Measurements from ENCODE around the gene AUTS2.
"Not testable (repeated sequence)": the region's sequence is repeated elsewhere in the genome, so short reads cannot be mapped to it uniquely, and the experiment has no call there.

The AUTS2 gene

GRCh38 chr7:70356085-70356786 is 758.0 kb downstream of the AUTS2 start:
- H3K9ac ChIP-seq (ENCODE audit: low read length in 5 of 5), result no peak overlapping the region
- no peaks in the 10 kb centered on the region for H3K9me3 ChIP-seq (ENCODE audit: control insufficient read depth in 5 of 5, low read length in 5 of 5)
- no peak overlapping the region for H3K27ac ChIP-seq (ENCODE audit: low read depth, low read length)
- no peak overlapping the region for H3K4me3 ChIP-seq (ENCODE audit: low read depth in 1 of 5, low read length in 5 of 5)
- peaks cover 0 to 21% (median 16%) of the 10 kb centered on the region in 5 donors for H3K4me1 ChIP-seq (ENCODE audit: control insufficient read depth in 5 of 5, insufficient read depth in 5 of 5, low read length in 5 of 5)
- H3K36me3 ChIP-seq (ENCODE audit: control insufficient read depth in 5 of 5, insufficient read depth in 5 of 5, low read length in 5 of 5), result no peaks in the 10 kb centered on the region
- no peaks in the 10 kb centered on the region for H3K27me3 ChIP-seq (ENCODE audit: control insufficient read depth in 5 of 5, insufficient read depth in 4 of 5, low read length in 5 of 5)

GRCh38 chr7:70356787-70357328 is 758.6 kb downstream of the AUTS2 start:
- Histone ChIP-seq H3K27me3 (ENCODE audit: control insufficient read depth in 5 of 5, insufficient read depth in 4 of 5, low read length in 5 of 5) (no peaks in the 10 kb centered on the region), H3K27ac (ENCODE audit: low read depth, low read length) (no peak overlapping the region), H3K36me3 (ENCODE audit: control insufficient read depth in 5 of 5, insufficient read depth in 5 of 5, low read length in 5 of 5) (no peaks in the 10 kb centered on the region), H3K4me3 (ENCODE audit: low read depth in 1 of 5, low read length in 5 of 5) (no peak overlapping the region), H3K9me3 (ENCODE audit: control insufficient read depth in 5 of 5, low read length in 5 of 5) (no peaks in the 10 kb centered on the region), H3K9ac (ENCODE audit: low read length in 5 of 5) (no peak overlapping the region), H3K4me1 (ENCODE audit: control insufficient read depth in 5 of 5, insufficient read depth in 5 of 5, low read length in 5 of 5) (peaks cover 0 to 21% (median 16%) of the 10 kb centered on the region in 5 donors)

GRCh38 chr7:70360557-70360956 is 762.3 kb downstream of the AUTS2 start:
- H3K9me3 ChIP-seq (ENCODE audit: control insufficient read depth in 5 of 5, low read length in 5 of 5), result no peaks in the 10 kb centered on the region

GRCh38 chr7:70361821-70362220 is 763.5 kb downstream of the AUTS2 start:
- no peaks in the 10 kb centered on the region for H3K9me3 ChIP-seq (ENCODE audit: control insufficient read depth in 5 of 5, low read length in 5 of 5)
- H3K27me3 ChIP-seq (ENCODE audit: control insufficient read depth in 5 of 5, insufficient read depth in 4 of 5, low read length in 5 of 5), result no peaks in the 10 kb centered on the region
- H3K4me3 ChIP-seq (ENCODE audit: low read depth in 1 of 5, low read length in 5 of 5), result no peak overlapping the region
- H3K9ac ChIP-seq (ENCODE audit: low read length in 5 of 5), result no peak overlapping the region
- no peaks in the 10 kb centered on the region for H3K36me3 ChIP-seq (ENCODE audit: control insufficient read depth in 5 of 5, insufficient read depth in 5 of 5, low read length in 5 of 5)
- H3K27ac ChIP-seq (ENCODE audit: low read depth, low read length), result no peak overlapping the region
- peaks cover 0 to 2% (median 0%) of the 10 kb centered on the region in 5 donors for H3K4me1 ChIP-seq (ENCODE audit: control insufficient read depth in 5 of 5, insufficient read depth in 5 of 5, low read length in 5 of 5)

More at GRCh38 chr7:70360557-70360956, 762.3 kb downstream of the AUTS2 start:
- no peak overlapping the region for H3K9ac ChIP-seq (ENCODE audit: low read length in 5 of 5)
- no peak overlapping the region for H3K4me3 ChIP-seq (ENCODE audit: low read depth in 1 of 5, low read length in 5 of 5)
- no peaks in the 10 kb centered on the region for H3K36me3 ChIP-seq (ENCODE audit: control insufficient read depth in 5 of 5, insufficient read depth in 5 of 5, low read length in 5 of 5)
- H3K4me1 ChIP-seq (ENCODE audit: control insufficient read depth in 5 of 5, insufficient read depth in 5 of 5, low read length in 5 of 5), result peaks cover 0 to 14% (median 7%) of the 10 kb centered on the region in 5 donors
- no peaks in the 10 kb centered on the region for H3K27me3 ChIP-seq (ENCODE audit: control insufficient read depth in 5 of 5, insufficient read depth in 4 of 5, low read length in 5 of 5)
- no peak overlapping the region for H3K27ac ChIP-seq (ENCODE audit: low read depth, low read length)

- H3K9ac ChIP-seq (ENCODE audit: low read length in 5 of 5); H3K4me3 ChIP-seq (ENCODE audit: low read depth in 1 of 5, low read length in 5 of 5); H3K27me3 ChIP-seq (ENCODE audit: control insufficient read depth in 5 of 5, insufficient read depth in 4 of 5, low read length in 5 of 5); H3K4me1 ChIP-seq (ENCODE audit: control insufficient read depth in 5 of 5, insufficient read depth in 5 of 5, low read length in 5 of 5); H3K9me3 ChIP-seq (ENCODE audit: control insufficient read depth in 5 of 5, low read length in 5 of 5); H3K27ac ChIP-seq (ENCODE audit: low read depth, low read length); H3K36me3 ChIP-seq (ENCODE audit: control insufficient read depth in 5 of 5, insufficient read depth in 5 of 5, low read length in 5 of 5): not testable (repeated sequence)
Measured at GRCh38 chr7:70364393-70364792, 766.1 kb downstream of the AUTS2 start.

- Histone ChIP-seq H3K9ac (ENCODE audit: low read length in 5 of 5) (no peak overlapping the region), H3K4me1 (ENCODE audit: control insufficient read depth in 5 of 5, insufficient read depth in 5 of 5, low read length in 5 of 5) (peaks cover 0 to 11% (median 0%) of the 10 kb centered on the region in 5 donors), H3K27ac (ENCODE audit: low read depth, low read length) (no peak overlapping the region), H3K27me3 (ENCODE audit: control insufficient read depth in 5 of 5, insufficient read depth in 4 of 5, low read length in 5 of 5) (no peaks in the 10 kb centered on the region), H3K9me3 (ENCODE audit: control insufficient read depth in 5 of 5, low read length in 5 of 5) (no peaks in the 10 kb centered on the region), H3K36me3 (ENCODE audit: control insufficient read depth in 5 of 5, insufficient read depth in 5 of 5, low read length in 5 of 5) (no peaks in the 10 kb centered on the region), H3K4me3 (ENCODE audit: low read depth in 1 of 5, low read length in 5 of 5) (no peak overlapping the region)
Measured at GRCh38 chr7:70371652-70372051, 773.4 kb downstream of the AUTS2 start.

- no peaks in the 10 kb centered on the region for H3K9me3 ChIP-seq (ENCODE audit: control insufficient read depth in 5 of 5, low read length in 5 of 5)
- no peak overlapping the region for H3K9ac ChIP-seq (ENCODE audit: low read length in 5 of 5)
- H3K4me3 ChIP-seq (ENCODE audit: low read depth in 1 of 5, low read length in 5 of 5), result no peak overlapping the region
- no peaks in the 10 kb centered on the region for H3K27me3 ChIP-seq (ENCODE audit: control insufficient read depth in 5 of 5, insufficient read depth in 4 of 5, low read length in 5 of 5)
- no peak overlapping the region for H3K27ac ChIP-seq (ENCODE audit: low read depth, low read length)
- H3K36me3 ChIP-seq (ENCODE audit: control insufficient read depth in 5 of 5, insufficient read depth in 5 of 5, low read length in 5 of 5), result no peaks in the 10 kb centered on the region
- H3K4me1 ChIP-seq (ENCODE audit: control insufficient read depth in 5 of 5, insufficient read depth in 5 of 5, low read length in 5 of 5), result peaks cover 0 to 11% (median 0%) of the 10 kb centered on the region in 5 donors
Measured at GRCh38 chr7:70372768-70373515, 774.7 kb downstream of the AUTS2 start.

GRCh38 chr7:70374772-70375533 is 776.7 kb downstream of the AUTS2 start:
- Histone ChIP-seq H3K9me3 (ENCODE audit: control insufficient read depth in 5 of 5, low read length in 5 of 5) (no peaks in the 10 kb centered on the region), H3K27me3 (ENCODE audit: control insufficient read depth in 5 of 5, insufficient read depth in 4 of 5, low read length in 5 of 5) (no peaks in the 10 kb centered on the region), H3K27ac (ENCODE audit: low read depth, low read length) (no peak overlapping the region)

GRCh38 chr7:70376561-70377031 is 778.3 kb downstream of the AUTS2 start:
- H3K27me3 ChIP-seq (ENCODE audit: control insufficient read depth in 5 of 5, insufficient read depth in 4 of 5, low read length in 5 of 5), result no peaks in the 10 kb centered on the region
- no peak overlapping the region for H3K4me3 ChIP-seq (ENCODE audit: low read depth in 1 of 5, low read length in 5 of 5)
- no peaks in the 10 kb centered on the region for H3K9me3 ChIP-seq (ENCODE audit: control insufficient read depth in 5 of 5, low read length in 5 of 5)
- H3K36me3 ChIP-seq (ENCODE audit: control insufficient read depth in 5 of 5, insufficient read depth in 5 of 5, low read length in 5 of 5), result no peaks in the 10 kb centered on the region
- no peak overlapping the region for H3K27ac ChIP-seq (ENCODE audit: low read depth, low read length)
- peaks cover 0 to 12% (median 3%) of the 10 kb centered on the region in 5 donors for H3K4me1 ChIP-seq (ENCODE audit: control insufficient read depth in 5 of 5, insufficient read depth in 5 of 5, low read length in 5 of 5)
- H3K9ac ChIP-seq (ENCODE audit: low read length in 5 of 5), result no peak overlapping the region

More at GRCh38 chr7:70374772-70375533, 776.7 kb downstream of the AUTS2 start:
- H3K36me3 ChIP-seq (ENCODE audit: control insufficient read depth in 5 of 5, insufficient read depth in 5 of 5, low read length in 5 of 5), result no peaks in the 10 kb centered on the region
- no peak overlapping the region for H3K9ac ChIP-seq (ENCODE audit: low read length in 5 of 5)
- no peak overlapping the region for H3K4me3 ChIP-seq (ENCODE audit: low read depth in 1 of 5, low read length in 5 of 5)
- peaks cover 0 to 5% (median 0%) of the 10 kb centered on the region in 5 donors for H3K4me1 ChIP-seq (ENCODE audit: control insufficient read depth in 5 of 5, insufficient read depth in 5 of 5, low read length in 5 of 5)
